ENCODE data around the gene ENPP1.

DNA sequence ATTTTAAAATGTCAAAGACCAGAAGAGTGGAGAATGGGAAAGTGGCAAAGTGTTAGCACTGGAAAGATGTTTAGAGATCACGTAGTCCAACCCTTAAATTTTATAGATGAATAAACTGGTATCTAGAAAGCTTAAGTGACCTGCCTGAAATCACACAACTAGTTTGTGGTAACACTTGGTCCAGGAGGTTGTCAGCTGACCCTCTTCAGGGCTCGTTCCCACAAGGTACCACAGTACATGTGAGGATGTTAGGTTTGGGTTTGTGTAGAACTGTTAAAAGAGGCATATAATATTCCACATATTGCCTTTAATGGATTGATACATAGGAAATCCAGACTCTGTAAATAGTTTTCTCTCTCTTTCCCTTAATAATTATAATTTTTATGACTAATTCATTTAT, 39.1 kb downstream of the ENPP1 start:
- TF ChIP-seq, protein P1, sequence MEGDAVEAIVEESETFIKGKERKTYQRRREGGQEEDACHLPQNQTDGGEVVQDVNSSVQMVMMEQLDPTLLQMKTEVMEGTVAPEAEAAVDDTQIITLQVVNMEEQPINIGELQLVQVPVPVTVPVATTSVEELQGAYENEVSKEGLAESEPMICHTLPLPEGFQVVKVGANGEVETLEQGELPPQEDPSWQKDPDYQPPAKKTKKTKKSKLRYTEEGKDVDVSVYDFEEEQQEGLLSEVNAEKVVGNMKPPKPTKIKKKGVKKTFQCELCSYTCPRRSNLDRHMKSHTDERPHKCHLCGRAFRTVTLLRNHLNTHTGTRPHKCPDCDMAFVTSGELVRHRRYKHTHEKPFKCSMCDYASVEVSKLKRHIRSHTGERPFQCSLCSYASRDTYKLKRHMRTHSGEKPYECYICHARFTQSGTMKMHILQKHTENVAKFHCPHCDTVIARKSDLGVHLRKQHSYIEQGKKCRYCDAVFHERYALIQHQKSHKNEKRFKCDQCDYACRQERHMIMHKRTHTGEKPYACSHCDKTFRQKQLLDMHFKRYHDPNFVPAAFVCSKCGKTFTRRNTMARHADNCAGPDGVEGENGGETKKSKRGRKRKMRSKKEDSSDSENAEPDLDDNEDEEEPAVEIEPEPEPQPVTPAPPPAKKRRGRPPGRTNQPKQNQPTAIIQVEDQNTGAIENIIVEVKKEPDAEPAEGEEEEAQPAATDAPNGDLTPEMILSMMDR (IDR thresholded peaks at IDR 0.05), result no peak
- TF ChIP-seq POLR2A (IDR thresholded peaks at IDR 0.05), result no peak

Measured in heart left ventricle (tissue), 13 donors.